Mesendoderm (in vitro differentiated cells): ENCODE results near the gene KLK8.

ENCODE experiments used
- DNase-seq: peaks from one replicate; pipeline ENCODE4 v3.0.0; 2013
- H2AK5ac ChIP-seq: 2 replicates; pipeline ENCODE4 v1.6.1; 2013; ENCODE audit warnings: low read length, inconsistent platforms
- H2BK120ac ChIP-seq: 2 replicates; pipeline ENCODE4 v1.6.1; 2013; ENCODE audit warnings: low read depth, mild to moderate bottlenecking, low read length, moderate library complexity, mixed read lengths
- H2BK15ac ChIP-seq: replicated peaks from 2 replicates; pipeline ENCODE4 v1.6.1; 2013; ENCODE audit warnings: low read depth, mild to moderate bottlenecking, moderate library complexity
- H2BK5ac ChIP-seq: 2 replicates; pipeline ENCODE4 v1.6.1; 2013; ENCODE audit warnings: low read length, inconsistent platforms
- H3K18ac ChIP-seq: 2 replicates; pipeline ENCODE4 v1.6.1; 2013; ENCODE audit warnings: mild to moderate bottlenecking, low read length, mixed read lengths
- H3K23ac ChIP-seq: one replicate; pipeline ENCODE4 v1.6.1; 2013; ENCODE audit warnings: low read length
- H3K27ac ChIP-seq: 2 replicates; pipeline ENCODE4 v1.5.1; 2013; ENCODE audit warnings: low read depth, mild to moderate bottlenecking, inconsistent platforms, low read length, moderate library complexity
- H3K27me3 ChIP-seq: 2 replicates; pipeline ENCODE4 v1.6.1; 2013; ENCODE audit warnings: low read length, control low read depth, mild to moderate bottlenecking, inconsistent platforms; ENCODE audit not compliant: insufficient read depth, poor library complexity
- H3K36me3 ChIP-seq: 2 replicates; pipeline ENCODE4 v1.6.1; 2013; ENCODE audit warnings: low read length, inconsistent platforms; ENCODE audit not compliant: control insufficient read depth, insufficient read depth
- H3K4ac ChIP-seq: one replicate; pipeline ENCODE4 v1.6.1; 2013; ENCODE audit warnings: low read depth, mild to moderate bottlenecking, low read length, moderate library complexity
- H3K4me1 ChIP-seq: 2 replicates; pipeline ENCODE4 v1.6.1; 2013; ENCODE audit warnings: low read depth, low read length, inconsistent platforms; ENCODE audit not compliant: control insufficient read depth
- H3K4me2 ChIP-seq: 2 replicates; pipeline ENCODE4 v1.6.1; 2013; ENCODE audit warnings: low read length
- H3K4me3 ChIP-seq: 2 replicates; pipeline ENCODE4 v1.5.1; 2013; ENCODE audit warnings: mild to moderate bottlenecking, low read length
- H3K56ac ChIP-seq: one replicate; pipeline ENCODE4 v1.6.1; 2013; ENCODE audit warnings: low read length
- H3K79me1 ChIP-seq: 2 replicates; pipeline ENCODE4 v1.6.1; 2013; ENCODE audit warnings: low read length, inconsistent platforms
- H3K79me2 ChIP-seq: 2 replicates; pipeline ENCODE4 v1.6.1; 2013; ENCODE audit warnings: mild to moderate bottlenecking, low read length; ENCODE audit not compliant: control insufficient read depth, insufficient read depth
- H3K9ac ChIP-seq: 2 replicates; pipeline ENCODE4 v1.6.1; 2013; ENCODE audit warnings: low read length, inconsistent platforms
- H4K5ac ChIP-seq: one replicate; pipeline ENCODE4 v1.6.1; 2013; ENCODE audit warnings: low read length
- H4K8ac ChIP-seq: one replicate; pipeline ENCODE4 v1.6.1; 2013; ENCODE audit warnings: low read depth, mild to moderate bottlenecking, control low read depth, low read length, moderate library complexity
- WGBS: extraction: QIAGEN DNeasy Blood & Tissue Kit; methylation state at CpG from one replicate; pipeline ENCODE4 v1.1.7; 2013; ENCODE audit warnings: low lambda C conversion rate, missing lambda C conversion rate; ENCODE audit not compliant: insufficient coverage; ENCODE audit errors: extremely low coverage; 5-methylcytosine and 5-hydroxymethylcytosine counted together

Gene KLK8

GRCh38 chr19:51015691-51016267, 14.4 kb upstream of the KLK8 start:
- H3K23ac ChIP-seq, result no peak overlapping the region
- no peak overlapping the region for H3K4me3 ChIP-seq
- H4K8ac ChIP-seq, result no peak overlapping the region
- no peak overlapping the region for H3K56ac ChIP-seq
- no peaks in the 10 kb centered on the region for H3K79me1 ChIP-seq
- no peak overlapping the region for H4K5ac ChIP-seq
- H3K9ac ChIP-seq, result no peak overlapping the region
- no peak overlapping the region for H3K27ac ChIP-seq
- no peak overlapping the region for H2AK5ac ChIP-seq
- H3K4ac ChIP-seq, result no peak overlapping the region
- H2BK120ac ChIP-seq, result no peak overlapping the region
- H3K36me3 ChIP-seq, result no peaks in the 10 kb centered on the region
- H2BK5ac ChIP-seq, result no peak overlapping the region
- DNase-seq, result no peak
- no CpG with 5 or more reads among the region's 19 CpGs for WGBS
- no peak overlapping the region for H3K18ac ChIP-seq
- H3K4me1 ChIP-seq, result no peaks in the 10 kb centered on the region
- H3K79me2 ChIP-seq, result no peaks in the 10 kb centered on the region
- H3K4me2 ChIP-seq, result no peak overlapping the region
- peaks cover 8% of the 10 kb centered on the region for H3K27me3 ChIP-seq
- no peak overlapping the region for H2BK15ac ChIP-seq

- no peak overlapping the region for H3K56ac ChIP-seq
- H3K4me2 ChIP-seq, result no peak overlapping the region
- H3K79me1 ChIP-seq, result no peaks in the 10 kb centered on the region
- no peak overlapping the region for H3K27ac ChIP-seq
- H3K9ac ChIP-seq, result no peak overlapping the region
- no peak for DNase-seq
- no peak overlapping the region for H3K4ac ChIP-seq
- H3K36me3 ChIP-seq, result no peaks in the 10 kb centered on the region
- no peak overlapping the region for H3K23ac ChIP-seq
- no peak overlapping the region for H2AK5ac ChIP-seq
- H2BK120ac ChIP-seq, result no peak overlapping the region
- no peak overlapping the region for H3K4me3 ChIP-seq
- no peaks in the 10 kb centered on the region for H3K79me2 ChIP-seq
- no peak overlapping the region for H2BK15ac ChIP-seq
- H2BK5ac ChIP-seq, result no peak overlapping the region
- no peak overlapping the region for H4K5ac ChIP-seq
- no peak overlapping the region for H4K8ac ChIP-seq
- peaks cover 8% of the 10 kb centered on the region for H3K27me3 ChIP-seq
- H3K18ac ChIP-seq, result no peak overlapping the region
- H3K4me1 ChIP-seq, result no peaks in the 10 kb centered on the region
- WGBS, result no CpG with 5 or more reads among the region's 6 CpGs
These were observed 12.8 kb upstream of the KLK8 start for GRCh38 chr19:51014242-51014641.

- H4K8ac ChIP-seq, result no peak overlapping the region
- H3K18ac ChIP-seq, result no peak overlapping the region
- H3K79me1 ChIP-seq, result no peaks in the 10 kb centered on the region
- no peak overlapping the region for H3K27ac ChIP-seq
- no peak overlapping the region for H2BK5ac ChIP-seq
- no peak overlapping the region for H4K5ac ChIP-seq
- no peaks in the 10 kb centered on the region for H3K36me3 ChIP-seq
- no peak overlapping the region for H2BK15ac ChIP-seq
- no peak overlapping the region for H3K9ac ChIP-seq
- H2AK5ac ChIP-seq, result no peak overlapping the region
- H3K4me2 ChIP-seq, result no peak overlapping the region
- H3K4me1 ChIP-seq, result no peaks in the 10 kb centered on the region
- H2BK120ac ChIP-seq, result no peak overlapping the region
- H3K23ac ChIP-seq, result no peak overlapping the region
- DNase-seq, result no peak
- H3K27me3 ChIP-seq, result peaks cover 5% of the 10 kb centered on the region
- no peaks in the 10 kb centered on the region for H3K79me2 ChIP-seq
- H3K56ac ChIP-seq, result no peak overlapping the region
- no CpG with 5 or more reads among the region's 12 CpGs for WGBS
- H3K4ac ChIP-seq, result no peak overlapping the region
- H3K4me3 ChIP-seq, result no peak overlapping the region
These were observed 11.3 kb upstream of the KLK8 start for GRCh38 chr19:51012661-51013190.

DNA sequence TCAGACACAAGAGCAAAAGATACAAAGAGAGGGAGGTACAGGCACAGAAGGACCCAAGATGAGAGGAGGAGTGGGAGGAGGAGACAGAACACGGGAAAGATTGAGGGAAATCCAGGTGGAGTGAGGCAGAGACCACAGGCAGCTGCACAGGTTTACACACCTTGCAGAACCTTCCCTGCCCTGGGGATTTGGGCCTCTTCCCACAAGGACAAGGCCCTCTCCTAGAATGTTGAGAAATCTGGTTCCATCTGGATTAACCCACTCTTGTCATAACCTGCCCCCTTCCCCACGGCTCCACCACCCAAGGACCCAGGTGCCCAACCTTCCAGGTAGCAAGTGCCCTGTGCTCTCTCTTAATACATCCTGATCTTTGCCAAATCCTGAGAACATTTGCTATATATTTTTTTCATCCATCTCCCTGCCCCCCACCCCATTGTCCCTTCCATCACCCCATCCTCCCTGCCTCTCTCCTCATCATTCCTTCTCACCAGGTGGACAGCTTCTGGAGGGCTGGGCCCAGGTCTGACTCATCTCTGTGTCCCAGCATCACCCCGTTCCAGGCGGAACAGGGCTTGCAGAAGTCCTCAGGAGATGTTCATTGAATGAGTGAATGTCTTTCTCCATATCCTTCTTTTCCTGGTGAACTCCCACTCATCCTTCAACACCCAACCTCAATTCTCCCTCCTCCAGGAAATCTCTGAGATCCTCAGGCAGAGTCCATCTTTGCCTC, 8.8 kb upstream of the KLK8 start:
- WGBS, result no CpG with 5 or more reads among the region's 4 CpGs
- no peak overlapping the region for H2AK5ac ChIP-seq
- H3K79me2 ChIP-seq, result no peaks in the 10 kb centered on the region
- H2BK5ac ChIP-seq, result no peak overlapping the region
- no peak for DNase-seq
- no peak overlapping the region for H4K5ac ChIP-seq
- no peak overlapping the region for H3K4me2 ChIP-seq
- no peak overlapping the region for H3K23ac ChIP-seq
- H2BK15ac ChIP-seq, result no peak overlapping the region
- H4K8ac ChIP-seq, result no peak overlapping the region
- H3K4me1 ChIP-seq, result no peaks in the 10 kb centered on the region
- H3K4me3 ChIP-seq, result no peak overlapping the region
- no peak overlapping the region for H2BK120ac ChIP-seq
- no peaks in the 10 kb centered on the region for H3K79me1 ChIP-seq
- H3K9ac ChIP-seq, result no peak overlapping the region
- H3K27ac ChIP-seq, result no peak overlapping the region
- H3K27me3 ChIP-seq, result no peaks in the 10 kb centered on the region
- no peak overlapping the region for H3K56ac ChIP-seq
- H3K18ac ChIP-seq, result no peak overlapping the region
- H3K4ac ChIP-seq, result no peak overlapping the region
- no peaks in the 10 kb centered on the region for H3K36me3 ChIP-seq

GRCh38 chr19:51009061-51009891, 7.9 kb upstream of the KLK8 start:
- no peak for DNase-seq
- no peak overlapping the region for H2BK120ac ChIP-seq

More at GRCh38 chr19:51009061-51009891, 7.9 kb upstream of the KLK8 start:
- no peak overlapping the region for H3K23ac ChIP-seq
- no peak overlapping the region for H4K5ac ChIP-seq
- H4K8ac ChIP-seq, result no peak overlapping the region
- H3K4me1 ChIP-seq, result no peaks in the 10 kb centered on the region
- H2AK5ac ChIP-seq, result no peak overlapping the region
- no peaks in the 10 kb centered on the region for H3K79me2 ChIP-seq
- no peak overlapping the region for H3K56ac ChIP-seq
- no peaks in the 10 kb centered on the region for H3K79me1 ChIP-seq
- no peak overlapping the region for H2BK5ac ChIP-seq
- H3K4me3 ChIP-seq, result no peak overlapping the region
- no peak overlapping the region for H2BK15ac ChIP-seq
- no peak overlapping the region for H3K18ac ChIP-seq
- no peaks in the 10 kb centered on the region for H3K36me3 ChIP-seq
- H3K9ac ChIP-seq, result no peak overlapping the region
- no peaks in the 10 kb centered on the region for H3K27me3 ChIP-seq
- no peak overlapping the region for H3K4ac ChIP-seq
- H3K4me2 ChIP-seq, result no peak overlapping the region
- WGBS, result no CpG with 5 or more reads among the region's 19 CpGs
- H3K27ac ChIP-seq, result no peak overlapping the region
